ENCODE measurements around the gene DIPK1B. TPM values are rescaled to one million over a fixed set of nuclear protein-coding genes. Genes with fewer than 3 reads are reported as not detected.

Gene DIPK1B
- total RNA-seq, 1 donor from 2014 or later, result 293 TPM

- H3K4me3 Mint-ChIP-seq (ENCODE audit: unreplicated experiment), result peak overlapping the region; percentile 89
- peaks cover 42% of the 10 kb centered on the region for H3K4me1 Mint-ChIP-seq (ENCODE audit: unreplicated experiment)
- H3K27ac Mint-ChIP-seq (ENCODE audit: unreplicated experiment), result peak overlapping the region; percentile 70
- peaks cover 18% of the 10 kb centered on the region for H3K27me3 Mint-ChIP-seq (ENCODE audit: unreplicated experiment)
- no peak for TF ChIP-seq CTCF (IDR thresholded peaks at IDR 0.05; ENCODE audit: unreplicated experiment)
- no peaks in the 10 kb centered on the region for H3K9me3 Mint-ChIP-seq (ENCODE audit: unreplicated experiment)
- H3K36me3 Mint-ChIP-seq (ENCODE audit: low read depth, unreplicated experiment), result peaks cover 18% of the 10 kb centered on the region
- DNase-seq (ENCODE audit: low spot score), result no peak
Measured at GRCh38 chr9:136712690-136713544, 545 bp downstream of the DIPK1B start.

GRCh38 chr9:136713550-136713949 lies 1.2 kb downstream of the DIPK1B start:
- Mint-ChIP-seq H3K4me1 (ENCODE audit: unreplicated experiment) (peaks cover 36% of the 10 kb centered on the region), H3K27ac (ENCODE audit: unreplicated experiment) (peak overlapping the region; percentile 83), H3K27me3 (ENCODE audit: unreplicated experiment) (peaks cover 18% of the 10 kb centered on the region), H3K36me3 (ENCODE audit: low read depth, unreplicated experiment) (peaks cover 18% of the 10 kb centered on the region), H3K9me3 (ENCODE audit: unreplicated experiment) (no peaks in the 10 kb centered on the region), H3K4me3 (ENCODE audit: unreplicated experiment) (peak overlapping the region; percentile 89)
- no peak for TF ChIP-seq CTCF (IDR thresholded peaks at IDR 0.05; ENCODE audit: unreplicated experiment)
- DNase-seq (ENCODE audit: low spot score), result no peak

- peak overlapping the region; percentile 71 for H3K4me3 Mint-ChIP-seq (ENCODE audit: unreplicated experiment)
- H3K4me1 Mint-ChIP-seq (ENCODE audit: unreplicated experiment), result peaks cover 30% of the 10 kb centered on the region
- H3K27me3 Mint-ChIP-seq (ENCODE audit: unreplicated experiment), result peaks cover 14% of the 10 kb centered on the region
- H3K9me3 Mint-ChIP-seq (ENCODE audit: unreplicated experiment), result no peaks in the 10 kb centered on the region
- H3K27ac Mint-ChIP-seq (ENCODE audit: unreplicated experiment), result peak overlapping the region; percentile 83
- peak; percentile 77 for DNase-seq (ENCODE audit: low spot score)
- peaks cover 18% of the 10 kb centered on the region for H3K36me3 Mint-ChIP-seq (ENCODE audit: low read depth, unreplicated experiment)
- no peak for TF ChIP-seq CTCF (IDR thresholded peaks at IDR 0.05; ENCODE audit: unreplicated experiment)
Measured at GRCh38 chr9:136714096-136714892, 1.9 kb downstream of the DIPK1B start.

GRCh38 chr9:136714893-136715274 lies 2.5 kb downstream of the DIPK1B start:
- peak overlapping the region; percentile 83 for H3K27ac Mint-ChIP-seq (ENCODE audit: unreplicated experiment)
- peaks cover 14% of the 10 kb centered on the region for H3K27me3 Mint-ChIP-seq (ENCODE audit: unreplicated experiment)
- TF ChIP-seq CTCF (IDR thresholded peaks at IDR 0.05; ENCODE audit: unreplicated experiment), result no peak
- H3K4me3 Mint-ChIP-seq (ENCODE audit: unreplicated experiment), result no peak overlapping the region
- H3K36me3 Mint-ChIP-seq (ENCODE audit: low read depth, unreplicated experiment), result peaks cover 18% of the 10 kb centered on the region
- no peak for DNase-seq (ENCODE audit: low spot score)
- H3K4me1 Mint-ChIP-seq (ENCODE audit: unreplicated experiment), result peaks cover 27% of the 10 kb centered on the region
- H3K9me3 Mint-ChIP-seq (ENCODE audit: unreplicated experiment), result no peaks in the 10 kb centered on the region

Data from endothelial cell (in vitro differentiated cells).